Measurements from ENCODE around the gene AGMAT. TPM values are rescaled to one million over a fixed set of nuclear protein-coding genes. Genes with fewer than 3 reads are reported as not detected.

The AGMAT gene
- total and polyA plus RNA-seq, 9 of the 15 experiments (the other 6 are each of a cell fraction or from before 2014, with no cell fraction given): not detected

GRCh38 chr1:15543589-15544568, 41.0 kb downstream of the AGMAT start (continued):
- TF ChIP-seq, protein P1, sequence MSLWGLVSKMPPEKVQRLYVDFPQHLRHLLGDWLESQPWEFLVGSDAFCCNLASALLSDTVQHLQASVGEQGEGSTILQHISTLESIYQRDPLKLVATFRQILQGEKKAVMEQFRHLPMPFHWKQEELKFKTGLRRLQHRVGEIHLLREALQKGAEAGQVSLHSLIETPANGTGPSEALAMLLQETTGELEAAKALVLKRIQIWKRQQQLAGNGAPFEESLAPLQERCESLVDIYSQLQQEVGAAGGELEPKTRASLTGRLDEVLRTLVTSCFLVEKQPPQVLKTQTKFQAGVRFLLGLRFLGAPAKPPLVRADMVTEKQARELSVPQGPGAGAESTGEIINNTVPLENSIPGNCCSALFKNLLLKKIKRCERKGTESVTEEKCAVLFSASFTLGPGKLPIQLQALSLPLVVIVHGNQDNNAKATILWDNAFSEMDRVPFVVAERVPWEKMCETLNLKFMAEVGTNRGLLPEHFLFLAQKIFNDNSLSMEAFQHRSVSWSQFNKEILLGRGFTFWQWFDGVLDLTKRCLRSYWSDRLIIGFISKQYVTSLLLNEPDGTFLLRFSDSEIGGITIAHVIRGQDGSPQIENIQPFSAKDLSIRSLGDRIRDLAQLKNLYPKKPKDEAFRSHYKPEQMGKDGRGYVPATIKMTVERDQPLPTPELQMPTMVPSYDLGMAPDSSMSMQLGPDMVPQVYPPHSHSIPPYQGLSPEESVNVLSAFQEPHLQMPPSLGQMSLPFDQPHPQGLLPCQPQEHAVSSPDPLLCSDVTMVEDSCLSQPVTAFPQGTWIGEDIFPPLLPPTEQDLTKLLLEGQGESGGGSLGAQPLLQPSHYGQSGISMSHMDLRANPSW (CRISPR knock-in tag; IDR thresholded peaks at IDR 0.05): no peak
- TF ChIP-seq ELF4 (CRISPR knock-in tag; IDR thresholded peaks at IDR 0.05) (peak; percentile 88), ETV5 (CRISPR knock-in tag; IDR thresholded peaks at IDR 0.05; ENCODE audit: low read depth) (0 out of 2 replicates have a peak, but pooled peaks have one; percentile 37), EGR1 (conservative IDR thresholded peaks at IDR 0.05) (peak; percentile 98), NFATC3 (IDR thresholded peaks at IDR 0.05) (peak; percentile 47; the same call in 1 of the 2 replicates), HBP1 (CRISPR knock-in tag; IDR thresholded peaks at IDR 0.05) (peak; percentile 81; the same call in 1 of the 2 replicates), CBX3 (IDR thresholded peaks at IDR 0.05; ENCODE audit: borderline replicate concordance in 1 of 2, low read length in 2 of 2) (peak in 1 of 2 experiments; percentile 81; a peak in 1 of 3 replicates), ZNF589 (CRISPR knock-in tag; IDR thresholded peaks at IDR 0.05; ENCODE audit: low read depth) (peak; percentile 95), SMC3 (conservative IDR thresholded peaks at IDR 0.05; ENCODE audit: insufficient read depth, low read depth, low read length) (no peak), RBBP5 (IDR thresholded peaks at IDR 0.05; ENCODE audit: borderline replicate concordance, insufficient read depth, low read length, poor library complexity, severe bottlenecking) (peak; percentile 14), HDAC3 (IDR thresholded peaks at IDR 0.05; ENCODE audit: borderline replicate concordance, partially characterized antibody) (peak; percentile 99), KAT8 (IDR thresholded peaks at IDR 0.05; ENCODE audit: low read depth) (0 out of 2 replicates have a peak, but pooled peaks have one; percentile 18), TBP (optimal IDR thresholded peaks at IDR 0.05; ENCODE audit: low read depth, low read length) (no peak), ZNF395 (CRISPR knock-in tag; IDR thresholded peaks at IDR 0.05) (peak; percentile 73; the same call in 1 of the 2 replicates), SP2 (IDR thresholded peaks at IDR 0.05; ENCODE audit: extremely low read depth, low read depth, low read length, poor library complexity, severe bottlenecking) (no peak), SMARCA4 (IDR thresholded peaks at IDR 0.05) (peak; percentile 100)
- TF ChIP-seq, protein P2, sequence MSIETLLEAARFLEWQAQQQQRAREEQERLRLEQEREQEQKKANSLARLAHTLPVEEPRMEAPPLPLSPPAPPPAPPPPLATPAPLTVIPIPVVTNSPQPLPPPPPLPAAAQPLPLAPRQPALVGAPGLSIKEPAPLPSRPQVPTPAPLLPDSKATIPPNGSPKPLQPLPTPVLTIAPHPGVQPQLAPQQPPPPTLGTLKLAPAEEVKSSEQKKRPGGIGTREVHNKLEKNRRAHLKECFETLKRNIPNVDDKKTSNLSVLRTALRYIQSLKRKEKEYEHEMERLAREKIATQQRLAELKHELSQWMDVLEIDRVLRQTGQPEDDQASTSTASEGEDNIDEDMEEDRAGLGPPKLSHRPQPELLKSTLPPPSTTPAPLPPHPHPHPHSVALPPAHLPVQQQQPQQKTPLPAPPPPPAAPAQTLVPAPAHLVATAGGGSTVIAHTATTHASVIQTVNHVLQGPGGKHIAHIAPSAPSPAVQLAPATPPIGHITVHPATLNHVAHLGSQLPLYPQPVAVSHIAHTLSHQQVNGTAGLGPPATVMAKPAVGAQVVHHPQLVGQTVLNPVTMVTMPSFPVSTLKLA (conservative IDR thresholded peaks at IDR 0.05): peak; percentile 49 to 88; a peak in 3 of 4 replicates

Data from K562 (cell line).